ENCODE results near the gene TNXB. TPM values are rescaled to one million over a fixed set of nuclear protein-coding genes. Genes with fewer than 3 reads are reported as not detected.

The TNXB gene
- total and polyA plus RNA-seq, 9 of the 15 experiments (the other 6 are each of a cell fraction or from before 2014, with no cell fraction given): 0.14 to 28.1 (median 12.4) TPM

GRCh38 chr6:32087574-32088486 lies 21.3 kb downstream of the TNXB start (continued):
- TF ChIP-seq PREB (CRISPR knock-in tag; IDR thresholded peaks at IDR 0.05) (no peak), SAFB2 (IDR thresholded peaks at IDR 0.05; ENCODE audit: borderline replicate concordance, low read depth, low read length, severe bottlenecking) (no peak), ZBTB7A (IDR thresholded peaks at IDR 0.05; ENCODE audit: borderline replicate concordance, control insufficient read depth, low read depth, low read length) (peak; percentile 68; the same call in 1 of the 2 replicates), SNIP1 (IDR thresholded peaks at IDR 0.05; ENCODE audit: low read depth) (no peak), PML (IDR thresholded peaks at IDR 0.05; ENCODE audit: low read length) (no peak), ZNF263 (CRISPR knock-in tag; IDR thresholded peaks at IDR 0.05; ENCODE audit: borderline replicate concordance) (peak; percentile 61; the same call in 1 of the 2 replicates), HINFP (tag; conservative IDR thresholded peaks at IDR 0.05; ENCODE audit: low read depth) (no peak), DEAF1 (CRISPR knock-in tag; IDR thresholded peaks at IDR 0.05) (peak; percentile 65), C11orf30 (IDR thresholded peaks at IDR 0.05; ENCODE audit: low read depth) (no peak), FOXO4 (CRISPR knock-in tag; IDR thresholded peaks at IDR 0.05) (no peak), ARID3B (CRISPR knock-in tag; IDR thresholded peaks at IDR 0.05; ENCODE audit: borderline replicate concordance) (no peak), ZNF449 (CRISPR knock-in tag; IDR thresholded peaks at IDR 0.05) (no peak), CTBP1 (IDR thresholded peaks at IDR 0.05; ENCODE audit: borderline replicate concordance) (peak; percentile 19; the same call in 1 of the 2 replicates), NCOA4 (IDR thresholded peaks at IDR 0.05; ENCODE audit: partially characterized antibody) (no peak), PHF8 (IDR thresholded peaks at IDR 0.05; ENCODE audit: borderline replicate concordance, low read length) (no peak), SMARCE1 (IDR thresholded peaks at IDR 0.05) (no peak), PTTG1 (tag; IDR thresholded peaks at IDR 0.05; ENCODE audit: low read depth) (no peak)

Data from K562 (cell line).